GM23338 (cell line): ENCODE results near the gene PPAN. TPM values are rescaled to one million over a fixed set of nuclear protein-coding genes. Genes with fewer than 3 reads are reported as not detected.

ENCODE experiments used
- ATAC-seq: fragments of 200-7000 bp; cut with Tn5 transposase; 3 replicates; pipeline ENCODE4 v1.9.1; 2020
- DNase-seq: peaks from one replicate; pipeline ENCODE4 v3.0.0-alpha.2; 2015; ENCODE audit warnings: low spot score
- H2AFZ ChIP-seq: fragments of 200-600 bp; sonication (generic); 2 replicates; pipeline ENCODE4 v1.8.0; 2016; ENCODE audit warnings: antibody characterized with exemption, mild to moderate bottlenecking, moderate library complexity
- H3F3A ChIP-seq: fragments of 200-600 bp; sonication (generic); replicated peaks from 2 replicates; pipeline ENCODE4 v1.8.0; 2017; ENCODE audit warnings: antibody characterized with exemption, mixed run types, low read depth
- H3K27ac ChIP-seq: fragments of 200-600 bp; sonication (generic); 2 replicates; pipeline ENCODE4 v1.6.1; 2016; ENCODE audit warnings: low read depth
- H3K27me3 ChIP-seq: fragments of 200-600 bp; sonication (generic); 2 replicates; pipeline ENCODE4 v1.8.0; 2016; ENCODE audit warnings: mild to moderate bottlenecking, mixed run types, moderate library complexity; ENCODE audit not compliant: insufficient read depth
- H3K36me3 ChIP-seq: fragments of 200-600 bp; sonication (generic); 2 replicates; pipeline ENCODE4 v1.8.0; 2016; ENCODE audit warnings: mild to moderate bottlenecking; ENCODE audit not compliant: insufficient read depth
- H3K4me1 ChIP-seq: fragments of 200-600 bp; sonication (generic); 2 replicates; pipeline ENCODE4 v1.8.0; 2016; ENCODE audit warnings: mild to moderate bottlenecking, moderate library complexity; ENCODE audit not compliant: insufficient read depth
- H3K4me2 ChIP-seq: fragments of 200-600 bp; sonication (generic); 2 replicates; pipeline ENCODE4 v1.7.1; 2017; ENCODE audit warnings: mixed run types
- H3K4me3 ChIP-seq: fragments of 200-600 bp; sonication (generic); 2 replicates; pipeline ENCODE4 v1.6.1; 2016; ENCODE audit warnings: mixed run types
- H3K79me2 ChIP-seq: fragments of 200-600 bp; sonication (generic); replicated peaks from 2 replicates; pipeline ENCODE4 v1.8.0; 2017; ENCODE audit warnings: mild to moderate bottlenecking; ENCODE audit not compliant: insufficient read depth
- H3K9me2 ChIP-seq: fragments of 200-600 bp; sonication (generic); 2 replicates; pipeline ENCODE4 v1.8.0; 2017; ENCODE audit not compliant: insufficient read depth
- H4K20me1 ChIP-seq: fragments of 200-600 bp; sonication (generic); replicated peaks from 2 replicates; pipeline ENCODE4 v1.8.0; 2017; ENCODE audit warnings: mild to moderate bottlenecking; ENCODE audit not compliant: insufficient read depth
- H3K27ac Mint-ChIP-seq: 2 replicates; pipeline ENCODE4 v1.8.0; 2020; ENCODE audit warnings: inconsistent platforms, mild to moderate bottlenecking, moderate library complexity, mixed read lengths
- H3K27me3 Mint-ChIP-seq: 3 replicates; pipeline ENCODE4 v1.8.0; 2022; ENCODE audit warnings: low read depth, mild to moderate bottlenecking, moderate library complexity, mixed read lengths, inconsistent platforms; ENCODE audit not compliant: insufficient read depth, poor library complexity
- H3K36me3 Mint-ChIP-seq: 3 replicates; pipeline ENCODE4 v1.8.0; 2021; ENCODE audit warnings: low read depth, mild to moderate bottlenecking, inconsistent platforms, moderate library complexity, mixed read lengths
- H3K4me1 Mint-ChIP-seq: 3 replicates; pipeline ENCODE4 v1.8.0; 2020; ENCODE audit warnings: mild to moderate bottlenecking, inconsistent platforms, mixed read lengths
- H3K4me3 Mint-ChIP-seq: 3 replicates; pipeline ENCODE4 v1.8.0; 2021; ENCODE audit warnings: moderate library complexity, mild to moderate bottlenecking, inconsistent platforms, mixed read lengths
- H3K9me3 Mint-ChIP-seq: 3 replicates; pipeline ENCODE4 v1.8.0; 2020; ENCODE audit warnings: moderate library complexity, mild to moderate bottlenecking, inconsistent platforms, mixed read lengths
- CREB1 ChIP-seq: fragments of 250-450 bp; sonication (Bioruptor Pico); IDR thresholded peaks from 2 replicates; pipeline ENCODE4 v1.5.0; 2020; ENCODE audit warnings: low read depth, mild to moderate bottlenecking, moderate library complexity
- CTCF ChIP-seq, 2 experiments: fragments of 200-600 bp in 1 of 2; sonication (generic) in 1 of 2; conservative IDR thresholded peaks; 2 replicates each; pipeline versions ENCODE4 v1.5.1 to v1.6.1; 2016 to 2017; ENCODE audit warnings: antibody characterized with exemption in 2 of 2, low read depth in 2 of 2, mild to moderate bottlenecking in 2 of 2, moderate library complexity in 1 of 2
- ETS1 ChIP-seq: IDR thresholded peaks from 2 replicates; pipeline ENCODE4 v1.6.1; 2016; ENCODE audit warnings: antibody characterized with exemption
- EZH2phosphoT487 ChIP-seq: fragments of 200-600 bp; sonication (generic); IDR thresholded peaks from one replicate; pipeline ENCODE4 v1.8.1; 2018; ENCODE audit warnings: antibody characterized with exemption; ENCODE audit not compliant: unreplicated experiment
- JUNB ChIP-seq: IDR thresholded peaks from one replicate; pipeline ENCODE4 v1.6.1; 2016; ENCODE audit warnings: antibody characterized with exemption; ENCODE audit not compliant: unreplicated experiment
- NANOG ChIP-seq: IDR thresholded peaks from 2 replicates; pipeline ENCODE4 v1.6.1; 2016; ENCODE audit warnings: antibody characterized with exemption, borderline replicate concordance
- POLR2AphosphoS5 ChIP-seq: IDR thresholded peaks from 2 replicates; pipeline ENCODE4 v1.6.1; 2016; ENCODE audit warnings: antibody characterized with exemption, low read depth
- REST ChIP-seq: IDR thresholded peaks from one replicate; pipeline ENCODE4 v1.6.1; 2018; ENCODE audit warnings: antibody characterized with exemption; ENCODE audit not compliant: unreplicated experiment
- STAT1 ChIP-seq: IDR thresholded peaks from one replicate; pipeline ENCODE4 v1.6.1; 2016; ENCODE audit warnings: antibody characterized with exemption; ENCODE audit not compliant: unreplicated experiment
- ZNF331 ChIP-seq: fragments of 250-450 bp; sonication (Bioruptor Pico); IDR thresholded peaks from 2 replicates; pipeline ENCODE4 v1.5.0; 2020; ENCODE audit warnings: low read depth, mild to moderate bottlenecking, moderate library complexity
- polyA plus RNA-seq: library from polyadenylated mRNA; unstranded; fragments of >200 nt; fragmentation: Nextera tagmentation; extraction: Ambion mirVana; gene quantifications from 2 replicates; pipeline ENCODE4 v1.2.1, GENCODE V29; 2016
- total RNA-seq: library from RNA; depleted of rRNA; stranded (reverse); fragments of >200 nt; shearing (Covaris generic); gene quantifications from 2 replicates; pipeline ENCODE4 v1.2.3, GENCODE V29; 2014
- TF ChIP-seq, protein P1 (sequence below): fragments of 250-450 bp; sonication (Bioruptor Pico); IDR thresholded peaks from 2 replicates; pipeline ENCODE4 v1.5.0; 2020; ENCODE audit warnings: mild to moderate bottlenecking, moderate library complexity

PPAN gene
- total and polyA plus RNA-seq, 2 experiments from 2014 or later = 71.8 to 81.9 TPM

- Mint-ChIP-seq H3K27ac (no peak overlapping the region), H3K9me3 (no peaks in the 10 kb centered on the region; the same call in 2 of the 3 replicates), H3K27me3 (peaks cover 8% of the 10 kb centered on the region), H3K36me3 (peaks cover 30% of the 10 kb centered on the region), H3K4me3 (no peak overlapping the region; the same call in 2 of the 3 replicates), H3K4me1 (no peaks in the 10 kb centered on the region; the same call in 2 of the 3 replicates)
- no peak for DNase-seq
- Histone ChIP-seq H3K4me2 (no peak overlapping the region), H3K27ac (no peak overlapping the region), H3K27me3 (no peaks in the 10 kb centered on the region), H3K79me2 (peaks cover 21% of the 10 kb centered on the region), H4K20me1 (peaks cover 7% of the 10 kb centered on the region; the same call in 1 of the 2 replicates), H3K4me3 (no peak overlapping the region), H3F3A (peaks cover 5% of the 10 kb centered on the region; the same call in 1 of the 2 replicates), H3K4me1 (no peaks in the 10 kb centered on the region), H3K36me3 (peaks cover 15% of the 10 kb centered on the region; the same call in 1 of the 2 replicates), H3K9me2 (no peaks in the 10 kb centered on the region), H2AFZ (no peak overlapping the region)
- TF ChIP-seq ZNF331 (CRISPR knock-in tag) (no peak), JUNB (no peak), NANOG (no peak), STAT1 (no peak), REST (no peak), EZH2phosphoT487 (no peak), CREB1 (CRISPR knock-in tag) (no peak), ETS1 (no peak), CTCF (conservative IDR thresholded peaks at IDR 0.05; ENCODE audit: low read depth in 2 of 2) (no peak), POLR2AphosphoS5 (no peak)
- TF ChIP-seq, protein P1, sequence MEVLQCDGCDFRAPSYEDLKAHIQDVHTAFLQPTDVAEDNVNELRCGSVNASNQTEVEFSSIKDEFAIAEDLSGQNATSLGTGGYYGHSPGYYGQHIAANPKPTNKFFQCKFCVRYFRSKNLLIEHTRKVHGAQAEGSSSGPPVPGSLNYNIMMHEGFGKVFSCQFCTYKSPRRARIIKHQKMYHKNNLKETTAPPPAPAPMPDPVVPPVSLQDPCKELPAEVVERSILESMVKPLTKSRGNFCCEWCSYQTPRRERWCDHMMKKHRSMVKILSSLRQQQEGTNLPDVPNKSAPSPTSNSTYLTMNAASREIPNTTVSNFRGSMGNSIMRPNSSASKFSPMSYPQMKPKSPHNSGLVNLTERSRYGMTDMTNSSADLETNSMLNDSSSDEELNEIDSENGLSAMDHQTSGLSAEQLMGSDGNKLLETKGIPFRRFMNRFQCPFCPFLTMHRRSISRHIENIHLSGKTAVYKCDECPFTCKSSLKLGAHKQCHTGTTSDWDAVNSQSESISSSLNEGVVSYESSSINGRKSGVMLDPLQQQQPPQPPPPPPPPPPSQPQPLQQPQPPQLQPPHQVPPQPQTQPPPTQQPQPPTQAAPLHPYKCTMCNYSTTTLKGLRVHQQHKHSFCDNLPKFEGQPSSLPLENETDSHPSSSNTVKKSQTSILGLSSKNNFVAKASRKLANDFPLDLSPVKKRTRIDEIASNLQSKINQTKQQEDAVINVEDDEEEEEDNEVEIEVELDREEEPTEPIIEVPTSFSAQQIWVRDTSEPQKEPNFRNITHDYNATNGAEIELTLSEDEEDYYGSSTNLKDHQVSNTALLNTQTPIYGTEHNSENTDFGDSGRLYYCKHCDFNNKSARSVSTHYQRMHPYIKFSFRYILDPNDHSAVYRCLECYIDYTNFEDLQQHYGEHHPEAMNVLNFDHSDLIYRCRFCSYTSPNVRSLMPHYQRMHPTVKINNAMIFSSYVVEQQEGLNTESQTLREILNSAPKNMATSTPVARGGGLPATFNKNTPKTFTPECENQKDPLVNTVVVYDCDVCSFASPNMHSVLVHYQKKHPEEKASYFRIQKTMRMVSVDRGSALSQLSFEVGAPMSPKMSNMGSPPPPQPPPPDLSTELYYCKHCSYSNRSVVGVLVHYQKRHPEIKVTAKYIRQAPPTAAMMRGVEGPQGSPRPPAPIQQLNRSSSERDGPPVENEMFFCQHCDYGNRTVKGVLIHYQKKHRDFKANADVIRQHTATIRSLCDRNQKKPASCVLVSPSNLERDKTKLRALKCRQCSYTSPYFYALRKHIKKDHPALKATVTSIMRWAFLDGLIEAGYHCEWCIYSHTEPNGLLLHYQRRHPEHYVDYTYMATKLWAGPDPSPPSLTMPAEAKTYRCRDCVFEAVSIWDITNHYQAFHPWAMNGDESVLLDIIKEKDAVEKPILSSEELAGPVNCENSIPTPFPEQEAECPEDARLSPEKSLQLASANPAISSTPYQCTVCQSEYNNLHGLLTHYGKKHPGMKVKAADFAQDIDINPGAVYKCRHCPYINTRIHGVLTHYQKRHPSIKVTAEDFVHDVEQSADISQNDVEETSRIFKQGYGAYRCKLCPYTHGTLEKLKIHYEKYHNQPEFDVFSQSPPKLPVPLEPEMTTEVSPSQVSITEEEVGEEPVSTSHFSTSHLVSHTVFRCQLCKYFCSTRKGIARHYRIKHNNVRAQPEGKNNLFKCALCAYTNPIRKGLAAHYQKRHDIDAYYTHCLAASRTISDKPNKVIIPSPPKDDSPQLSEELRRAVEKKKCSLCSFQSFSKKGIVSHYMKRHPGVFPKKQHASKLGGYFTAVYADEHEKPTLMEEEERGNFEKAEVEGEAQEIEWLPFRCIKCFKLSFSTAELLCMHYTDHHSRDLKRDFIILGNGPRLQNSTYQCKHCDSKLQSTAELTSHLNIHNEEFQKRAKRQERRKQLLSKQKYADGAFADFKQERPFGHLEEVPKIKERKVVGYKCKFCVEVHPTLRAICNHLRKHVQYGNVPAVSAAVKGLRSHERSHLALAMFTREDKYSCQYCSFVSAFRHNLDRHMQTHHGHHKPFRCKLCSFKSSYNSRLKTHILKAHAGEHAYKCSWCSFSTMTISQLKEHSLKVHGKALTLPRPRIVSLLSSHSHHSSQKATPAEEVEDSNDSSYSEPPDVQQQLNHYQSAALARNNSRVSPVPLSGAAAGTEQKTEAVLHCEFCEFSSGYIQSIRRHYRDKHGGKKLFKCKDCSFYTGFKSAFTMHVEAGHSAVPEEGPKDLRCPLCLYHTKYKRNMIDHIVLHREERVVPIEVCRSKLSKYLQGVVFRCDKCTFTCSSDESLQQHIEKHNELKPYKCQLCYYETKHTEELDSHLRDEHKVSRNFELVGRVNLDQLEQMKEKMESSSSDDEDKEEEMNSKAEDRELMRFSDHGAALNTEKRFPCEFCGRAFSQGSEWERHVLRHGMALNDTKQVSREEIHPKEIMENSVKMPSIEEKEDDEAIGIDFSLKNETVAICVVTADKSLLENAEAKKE (CRISPR knock-in tag) = no peak
- no peak for ATAC-seq
Observed at GRCh38 chr19:10122045-10122444, 15.9 kb downstream of the PPAN start.
